Prostate gland (tissue), 2 donors: ENCODE measurements around the gene ZFR. TPM values are rescaled to one million over a fixed set of nuclear protein-coding genes. Genes with fewer than 3 reads are reported as not detected.

Source experiments
- DNase-seq: peaks from one replicate; pipeline ENCODE4 v3.0.0-alpha.2; 2019; ENCODE audit warnings: low spot score
- H3K27ac ChIP-seq, 2 donors: fragments of 200-600 bp; sonication (generic); 2 replicates each; pipeline ENCODE4 v1.5.1; 2017 to 2019
- H3K27me3 ChIP-seq: fragments of 200-600 bp; sonication (generic); replicated peaks from 2 replicates; pipeline ENCODE4 v1.5.1; 2019; ENCODE audit not compliant: insufficient read depth
- H3K36me3 ChIP-seq, 2 donors: fragments of 200-600 bp; sonication (generic); 1 replicate in 1 of 2; 2 replicates in 1 of 2; pipeline versions ENCODE4 v1.5.1 to v1.8.1; 2017 to 2019
- H3K4me1 ChIP-seq: fragments of 200-600 bp; sonication (generic); replicated peaks from 2 replicates; pipeline ENCODE4 v1.5.1; 2019
- H3K4me3 ChIP-seq, 2 donors: fragments of 200-600 bp; sonication (generic); 2 replicates each; pipeline ENCODE4 v1.5.1; 2017 to 2019
- H3K9me3 ChIP-seq: fragments of 200-600 bp; sonication (generic); 2 replicates; pipeline ENCODE4 v1.5.1; 2017
- POLR2A ChIP-seq: fragments of 450-650 bp; IDR thresholded peaks from one replicate; pipeline ENCODE4 v1.6.1; 2016; ENCODE audit warnings: antibody characterized with exemption, mild to moderate bottlenecking
- POLR2AphosphoS5 ChIP-seq: sonication (generic); formaldehyde crosslinking; IDR thresholded peaks from one replicate; pipeline ENCODE4 v1.6.1; 2017; ENCODE audit warnings: antibody characterized with exemption
- WGBS: methylation state at CpG from one replicate; pipeline ENCODE4 v1.1.5; 2018; 5-methylcytosine and 5-hydroxymethylcytosine counted together
- intact Hi-C: fragments of 100-400 bp; cut with DNase I; formaldehyde crosslinking; loops from one replicate; pipeline ENCODE4 v1.14.2; 2022
- total RNA-seq, 2 donors: library from RNA; depleted of rRNA; stranded (reverse); fragments of >200 nt; gene quantifications; one replicate each; pipeline ENCODE4 v1.1.0, GENCODE V29; 2016
- TF ChIP-seq, protein P1 (sequence below), 4 experiments: fragments of 200-600 bp in 2 of 4; fragments of 450-650 bp in 2 of 4; sonication (generic) in 2 of 4; IDR thresholded peaks; 1 replicate in 3 of 4; 2 replicates in 1 of 4; pipeline ENCODE4 v1.5.1; 2016 to 2019; ENCODE audit warnings: antibody characterized with exemption in 4 of 4, mild to moderate bottlenecking in 2 of 4, moderate library complexity in 2 of 4

ZFR gene
- total RNA-seq: 10 to 100 TPM; 69.0 to 73.7 TPM

DNA sequence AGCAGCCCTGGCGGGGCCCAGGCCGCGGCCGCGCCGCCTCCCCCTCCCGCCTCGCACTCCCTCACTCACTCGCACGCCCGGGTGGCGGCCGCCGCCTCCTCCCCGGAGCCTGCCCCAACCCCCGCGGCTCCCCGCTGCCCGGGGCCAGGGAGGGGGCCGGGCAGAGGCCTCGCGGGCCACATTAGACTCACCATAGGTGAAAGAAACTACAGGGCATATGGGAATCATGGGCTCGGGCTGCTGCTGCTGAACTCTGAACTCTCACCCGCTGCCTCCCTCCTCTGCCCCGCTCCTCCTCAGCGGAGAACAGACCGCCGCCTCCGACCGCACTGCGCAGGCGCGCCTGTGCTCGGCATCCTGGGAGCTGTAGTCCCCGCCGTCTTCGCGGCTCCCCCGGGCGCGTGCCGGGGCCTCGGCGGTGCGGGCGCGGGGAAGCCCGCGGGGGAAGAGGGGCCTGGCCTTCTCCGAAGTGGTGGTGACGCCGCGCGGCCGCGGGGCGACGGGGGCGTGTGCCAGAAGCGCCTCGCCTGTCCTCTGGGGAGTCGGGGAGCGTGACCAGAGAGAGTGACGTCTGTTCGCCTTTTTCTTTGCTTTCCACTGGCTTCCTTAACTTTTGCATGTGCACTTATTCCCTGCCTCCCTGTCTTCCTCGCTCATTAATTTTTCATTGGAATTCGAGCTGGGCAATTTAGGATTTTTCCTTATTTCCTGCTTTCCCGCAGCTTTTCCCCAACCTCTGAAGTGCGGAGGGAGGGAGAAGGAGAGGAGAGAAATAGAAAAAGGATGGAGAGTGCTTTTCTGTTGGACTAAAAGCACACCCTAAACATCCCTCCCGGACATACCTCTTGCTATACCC, at the start of gene ZFR:
ZFR (minus strand) TSS at position 310 of the 856 bp plus-strand sequence; CDS start at position 228, 82 bp downstream.
- TF ChIP-seq, protein P1, sequence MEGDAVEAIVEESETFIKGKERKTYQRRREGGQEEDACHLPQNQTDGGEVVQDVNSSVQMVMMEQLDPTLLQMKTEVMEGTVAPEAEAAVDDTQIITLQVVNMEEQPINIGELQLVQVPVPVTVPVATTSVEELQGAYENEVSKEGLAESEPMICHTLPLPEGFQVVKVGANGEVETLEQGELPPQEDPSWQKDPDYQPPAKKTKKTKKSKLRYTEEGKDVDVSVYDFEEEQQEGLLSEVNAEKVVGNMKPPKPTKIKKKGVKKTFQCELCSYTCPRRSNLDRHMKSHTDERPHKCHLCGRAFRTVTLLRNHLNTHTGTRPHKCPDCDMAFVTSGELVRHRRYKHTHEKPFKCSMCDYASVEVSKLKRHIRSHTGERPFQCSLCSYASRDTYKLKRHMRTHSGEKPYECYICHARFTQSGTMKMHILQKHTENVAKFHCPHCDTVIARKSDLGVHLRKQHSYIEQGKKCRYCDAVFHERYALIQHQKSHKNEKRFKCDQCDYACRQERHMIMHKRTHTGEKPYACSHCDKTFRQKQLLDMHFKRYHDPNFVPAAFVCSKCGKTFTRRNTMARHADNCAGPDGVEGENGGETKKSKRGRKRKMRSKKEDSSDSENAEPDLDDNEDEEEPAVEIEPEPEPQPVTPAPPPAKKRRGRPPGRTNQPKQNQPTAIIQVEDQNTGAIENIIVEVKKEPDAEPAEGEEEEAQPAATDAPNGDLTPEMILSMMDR (IDR thresholded peaks at IDR 0.05): peak in 2 of 4 experiments; percentile 4 to 12
- TF ChIP-seq POLR2A (peak; percentile 79), POLR2AphosphoS5 (peak; percentile 74)
- H3K27ac ChIP-seq: peak within 1 kb of the TSS; percentile 97
- H3K4me1 ChIP-seq: peaks cover 4% of the 10 kb centered on the region
- whole genome bisulfite sequencing: 9% methylated on average over 41 of the region's 70 CpGs
- H3K27me3 ChIP-seq: no peaks in the 10 kb centered on the region
- DNase-seq: peak; percentile 89
- no peaks in the 10 kb centered on the region for H3K9me3 ChIP-seq
- no peaks in the 10 kb centered on the region for H3K36me3 ChIP-seq
- H3K4me3 ChIP-seq: peak within 1 kb of the TSS; percentile 86 to 88
- intact Hi-C loops: loop anchor here (5.0 to 10.0 kb wide), 2 partner anchors 143 to 210 kb away; partner anchors contain the start of gene SUB1

DNA sequence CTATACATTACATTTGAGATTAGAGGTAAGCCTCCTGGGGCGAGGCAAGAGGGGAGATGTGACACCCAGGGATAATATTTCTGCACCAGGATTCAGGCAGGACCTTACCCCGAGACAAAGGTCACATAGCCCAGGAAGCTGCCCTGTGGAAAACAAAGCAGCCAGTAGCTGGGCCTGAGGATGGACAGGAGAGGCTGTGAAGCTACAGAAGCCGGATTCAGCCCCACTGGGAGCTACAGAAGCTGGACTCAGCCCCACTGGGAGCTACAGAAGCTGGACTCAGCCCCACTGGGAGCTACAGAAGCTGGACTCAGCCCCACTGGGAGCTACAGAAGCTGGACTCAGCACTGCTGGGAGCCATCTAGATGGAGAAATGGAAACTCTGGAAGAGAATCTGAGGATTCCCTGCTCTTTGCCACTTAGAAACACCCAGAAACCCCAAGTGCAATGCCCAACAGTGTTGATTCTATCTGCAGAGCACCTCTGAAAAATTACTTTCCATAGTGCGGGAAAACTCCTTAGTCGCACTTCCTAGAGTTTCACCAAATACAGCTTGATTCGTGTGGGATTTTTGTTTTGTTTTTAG, 46.5 kb upstream of the ZFR start:
- H3K36me3 ChIP-seq: no peaks in the 10 kb centered on the region
- H3K4me3 ChIP-seq: no peak overlapping the region
- WGBS: 90% methylated on average over 6 of the region's 6 CpGs
- no peak overlapping the region for H3K27ac ChIP-seq
- intact Hi-C loops: no loop called here
- H3K27me3 ChIP-seq: no peaks in the 10 kb centered on the region
- no peak for DNase-seq
- TF ChIP-seq POLR2AphosphoS5: no peak
- no peak for TF ChIP-seq POLR2A
- TF ChIP-seq, protein P1 (IDR thresholded peaks at IDR 0.05): no peak
- no peaks in the 10 kb centered on the region for H3K4me1 ChIP-seq
- H3K9me3 ChIP-seq: no peaks in the 10 kb centered on the region

DNA sequence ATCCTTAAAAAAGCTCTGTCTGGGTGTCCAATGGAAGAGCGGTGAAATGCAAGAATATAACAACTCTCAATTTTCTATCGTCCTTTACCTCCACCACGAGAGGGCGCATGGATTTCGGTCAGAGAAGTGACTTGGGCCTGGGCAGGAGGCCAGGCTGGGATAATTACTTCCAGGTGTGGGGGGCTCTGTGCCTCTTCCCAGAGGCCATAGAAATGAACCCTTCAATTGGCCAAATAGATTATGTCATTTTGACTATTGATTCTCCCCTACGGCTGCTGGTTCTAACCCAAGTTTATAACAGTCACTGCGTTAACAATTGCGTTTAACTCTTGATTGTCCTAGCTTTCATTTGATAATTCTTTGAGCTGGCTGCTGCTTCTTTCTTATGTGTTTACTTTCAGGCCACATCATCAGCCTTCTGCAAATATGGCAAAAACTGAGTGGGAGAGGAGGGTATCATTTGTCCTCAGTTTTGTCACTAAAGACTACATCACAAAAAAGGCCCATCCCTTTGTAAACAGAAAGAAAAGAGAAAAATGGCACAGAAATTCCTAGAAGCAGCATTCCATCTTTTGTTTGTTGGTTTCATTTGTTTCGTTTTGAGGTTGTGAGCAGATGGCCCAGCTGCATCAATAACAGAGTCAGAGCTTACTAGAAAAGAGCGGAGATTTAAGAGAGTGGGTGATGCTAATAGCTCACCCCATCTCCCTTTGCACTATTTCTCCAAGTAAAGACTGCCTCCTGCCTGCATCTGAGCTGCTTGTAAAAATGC, 45.4 kb upstream of the ZFR start:
- intact Hi-C loops: loop anchor here (2.0 kb wide), 2 partner anchors 97 to 123 kb away; no protein-coding TSS in a partner anchor
- H3K27ac ChIP-seq: no peak overlapping the region
- WGBS: 14% methylated on average over 10 of the region's 10 CpGs
- TF ChIP-seq, protein P1 (IDR thresholded peaks at IDR 0.05): peak; percentile 50 to 78 (median 74)
- TF ChIP-seq POLR2A (no peak), POLR2AphosphoS5 (peak; percentile 55)
- H3K27me3 ChIP-seq: no peaks in the 10 kb centered on the region
- no peaks in the 10 kb centered on the region for H3K9me3 ChIP-seq
- no peaks in the 10 kb centered on the region for H3K36me3 ChIP-seq
- DNase-seq: peak; percentile 63
- no peak overlapping the region for H3K4me3 ChIP-seq
- no peaks in the 10 kb centered on the region for H3K4me1 ChIP-seq

DNA sequence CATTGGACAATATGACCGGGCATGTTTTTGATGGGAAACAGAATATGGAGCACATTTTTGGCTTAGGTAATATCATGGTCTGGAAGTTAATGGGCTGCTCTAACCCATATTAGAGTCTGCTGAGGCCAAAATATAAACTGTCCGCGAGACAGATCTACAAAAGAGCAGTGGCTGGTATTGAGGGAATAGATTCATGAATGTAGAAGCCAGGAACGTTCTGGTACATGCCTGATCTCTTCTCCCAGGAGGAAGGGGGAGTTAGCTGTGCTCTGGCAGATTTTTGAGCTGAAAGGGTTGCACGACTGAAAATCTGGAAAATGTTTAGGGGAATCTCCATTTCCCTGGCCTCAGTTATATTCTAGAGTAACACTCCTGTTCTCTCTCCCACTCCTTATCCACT, 42.9 kb upstream of the ZFR start:
- Histone ChIP-seq H3K4me3 (no peak overlapping the region), H3K27ac (no peak overlapping the region), H3K27me3 (no peaks in the 10 kb centered on the region), H3K9me3 (no peaks in the 10 kb centered on the region), H3K4me1 (no peaks in the 10 kb centered on the region), H3K36me3 (no peaks in the 10 kb centered on the region)
- DNase-seq: no peak
- intact Hi-C loops: no loop called here
- TF ChIP-seq, protein P1 (IDR thresholded peaks at IDR 0.05): no peak
- TF ChIP-seq POLR2A: no peak
- TF ChIP-seq POLR2AphosphoS5: no peak
- WGBS: 76% methylated on average over 5 of the region's 5 CpGs
